HepG2 (cell line): Measurements from ENCODE around the gene CD300A. TPM values are rescaled to one million over a fixed set of nuclear protein-coding genes. Genes with fewer than 3 reads are reported as not detected.
A peak's percentile ranks its signal among the peaks of the same experiment; 100 is the strongest.

Source experiments
- BRCA1 ChIP-seq: sonication (generic); formaldehyde crosslinking; IDR thresholded peaks from 2 replicates; pipeline ENCODE4 v1.4.0; 2020; ENCODE audit warnings: missing genetic modification reagents
- DPF2 ChIP-seq: sonication (generic); formaldehyde crosslinking; IDR thresholded peaks from 2 replicates; pipeline ENCODE4 v1.4.0; 2020; ENCODE audit warnings: mild to moderate bottlenecking, low read depth, missing genetic modification reagents, borderline replicate concordance
- HOXA5 ChIP-seq: sonication (generic); formaldehyde crosslinking; IDR thresholded peaks from 2 replicates; pipeline ENCODE4 v1.4.0; 2020; ENCODE audit warnings: missing genetic modification reagents
- HOXA9 ChIP-seq: sonication (generic); formaldehyde crosslinking; IDR thresholded peaks from 2 replicates; pipeline ENCODE4 v1.8.1; 2022; ENCODE audit warnings: missing genetic modification reagents, mild to moderate bottlenecking, moderate library complexity, borderline replicate concordance
- IRX3 ChIP-seq: sonication (generic); formaldehyde crosslinking; IDR thresholded peaks from 2 replicates; pipeline ENCODE4 v1.8.1; 2023; ENCODE audit warnings: mild to moderate bottlenecking, low read depth, missing genetic modification reagents, borderline replicate concordance
- ISL2 ChIP-seq: sonication (generic); formaldehyde crosslinking; IDR thresholded peaks from 2 replicates; pipeline ENCODE4 v1.5.0; 2020; ENCODE audit warnings: missing genetic modification reagents
- ISX ChIP-seq: sonication (generic); formaldehyde crosslinking; conservative IDR thresholded peaks from 2 replicates; pipeline ENCODE4 v1.5.0; 2020; ENCODE audit warnings: missing genetic modification reagents
- MAFF ChIP-seq: IDR thresholded peaks from 2 replicates; pipeline ENCODE4 v1.6.1; 2011; ENCODE audit warnings: low read depth, low read length, improper control_type of control experiment
- MED13 ChIP-seq: sonication (generic); formaldehyde crosslinking; IDR thresholded peaks from 2 replicates; pipeline ENCODE4 v1.5.0; 2020; ENCODE audit warnings: missing genetic modification reagents
- NFYB ChIP-seq: sonication (generic); formaldehyde crosslinking; IDR thresholded peaks from 2 replicates; pipeline ENCODE4 v1.4.0; 2020; ENCODE audit warnings: missing genetic modification reagents
- RCOR2 ChIP-seq: IDR thresholded peaks from 2 replicates; pipeline ENCODE4 v1.6.1; 2016; ENCODE audit warnings: missing biosample characterization, missing genetic modification reagents
- STAT5B ChIP-seq: sonication (generic); formaldehyde crosslinking; IDR thresholded peaks from 2 replicates; pipeline ENCODE4 v1.4.0; 2020; ENCODE audit warnings: missing genetic modification reagents
- TSC22D2 ChIP-seq: sonication (generic); formaldehyde crosslinking; IDR thresholded peaks from 2 replicates; pipeline ENCODE4 v1.5.1; 2020; ENCODE audit warnings: missing genetic modification reagents, mild to moderate bottlenecking, borderline replicate concordance
- ZBTB1 ChIP-seq: sonication (generic); formaldehyde crosslinking; IDR thresholded peaks from 2 replicates; pipeline ENCODE4 v1.4.0; 2020; ENCODE audit warnings: missing genetic modification reagents, borderline replicate concordance
- ZIK1 ChIP-seq: sonication (generic); formaldehyde crosslinking; IDR thresholded peaks from 2 replicates; pipeline ENCODE4 v1.5.0; 2020; ENCODE audit warnings: mild to moderate bottlenecking, low read depth, missing genetic modification reagents, borderline replicate concordance
- ZNF264 ChIP-seq: sonication (generic); formaldehyde crosslinking; IDR thresholded peaks from 2 replicates; pipeline ENCODE4 v1.4.0; 2020; ENCODE audit warnings: missing genetic modification reagents
- polyA plus RNA-seq, 8 experiments: library from polyadenylated mRNA; depleted of rRNA in 3 of 8; stranded (reverse) in 7 of 8; unstranded in 1 of 8; fragments of >200 nt; fragmentation: Illumina TruSeq in 4 of 8; extraction: Trizol in 4 of 8; gene quantifications; 2 replicates each; pipeline versions ENCODE4 v1.2.1 to v1.2.3, GENCODE V29; 2011 to 2016; ENCODE audit warnings: low read depth in 4 of 8, missing spikeins in 1 of 8, mixed read lengths in 1 of 8; ENCODE audit not compliant: insufficient read depth in 1 of 8
- total RNA-seq, 5 experiments: library from RNA; depleted of rRNA; stranded (reverse); fragments of >200 nt; fragmentation: Illumina TruSeq; extraction: Trizol; gene quantifications; 2 replicates each; pipeline ENCODE4 v1.2.3, GENCODE V29; 2016; ENCODE audit warnings: low read depth in 1 of 5
- TF ChIP-seq, protein P1 (sequence below): sonication (generic); formaldehyde crosslinking; IDR thresholded peaks from 2 replicates; pipeline ENCODE4 v1.4.0; 2020; ENCODE audit warnings: missing genetic modification reagents
- TF ChIP-seq, protein P2 (sequence below): sonication (generic); formaldehyde crosslinking; IDR thresholded peaks from 2 replicates; pipeline ENCODE4 v1.4.0; 2020; ENCODE audit warnings: low read depth, mild to moderate bottlenecking, missing genetic modification reagents
- TF ChIP-seq, protein P3 (sequence below): IDR thresholded peaks from 2 replicates; pipeline ENCODE4 v1.6.1; 2016; ENCODE audit warnings: low read depth, missing genetic modification reagents, missing compliant biosample characterization
- TF ChIP-seq, protein P4 (sequence below): sonication (generic); formaldehyde crosslinking; IDR thresholded peaks from 2 replicates; pipeline ENCODE4 v1.4.0; 2020; ENCODE audit warnings: low read depth, missing genetic modification reagents

CD300A gene
- total and polyA plus RNA-seq, 2 of the 13 experiments (the other 11 are each of a cell fraction or from before 2014, with no cell fraction given), result not detected

DNA sequence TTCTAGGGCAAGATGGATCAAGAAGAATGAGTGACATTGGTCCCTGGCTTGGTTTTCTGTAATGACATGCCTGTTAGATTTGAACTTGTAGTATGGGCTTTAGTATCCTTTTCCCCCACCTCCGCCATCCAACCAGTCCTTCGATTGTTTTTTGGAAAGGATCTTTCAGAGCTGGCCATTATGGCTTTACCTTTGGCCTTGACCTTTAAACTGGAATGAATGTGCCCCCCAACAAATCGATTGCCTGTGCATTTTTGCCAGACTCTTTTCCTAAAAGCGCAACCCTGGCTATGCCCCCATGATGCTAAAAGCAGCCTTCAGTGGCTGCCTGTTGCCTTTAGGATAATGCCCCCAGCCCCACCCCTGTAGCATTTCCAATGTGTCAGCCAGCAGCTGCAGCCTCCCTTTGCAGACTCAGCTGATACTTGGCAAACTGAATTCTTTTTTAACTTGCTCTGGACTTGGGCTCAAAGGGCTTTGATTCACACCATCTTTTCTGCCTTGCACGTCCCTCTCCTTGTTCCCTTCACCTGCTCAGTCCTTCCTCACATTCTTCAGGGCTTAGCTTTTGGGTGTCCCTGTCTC is 30.6 kb upstream of the CD300A start (continued):
- no peak for TF ChIP-seq ZBTB1
- no peak for TF ChIP-seq MAFF
- peak; percentile 50; the same call in 1 of the 2 replicates for TF ChIP-seq ZNF264
- TF ChIP-seq RCOR2, result no peak
- TF ChIP-seq ISL2 (CRISPR knock-in tag), result no peak
- TF ChIP-seq, protein P1, sequence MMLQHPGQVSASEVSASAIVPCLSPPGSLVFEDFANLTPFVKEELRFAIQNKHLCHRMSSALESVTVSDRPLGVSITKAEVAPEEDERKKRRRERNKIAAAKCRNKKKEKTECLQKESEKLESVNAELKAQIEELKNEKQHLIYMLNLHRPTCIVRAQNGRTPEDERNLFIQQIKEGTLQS, result no peak
- no peak for TF ChIP-seq STAT5B
- no peak for TF ChIP-seq NFYB (CRISPR knock-in tag)
- TF ChIP-seq, protein P2, sequence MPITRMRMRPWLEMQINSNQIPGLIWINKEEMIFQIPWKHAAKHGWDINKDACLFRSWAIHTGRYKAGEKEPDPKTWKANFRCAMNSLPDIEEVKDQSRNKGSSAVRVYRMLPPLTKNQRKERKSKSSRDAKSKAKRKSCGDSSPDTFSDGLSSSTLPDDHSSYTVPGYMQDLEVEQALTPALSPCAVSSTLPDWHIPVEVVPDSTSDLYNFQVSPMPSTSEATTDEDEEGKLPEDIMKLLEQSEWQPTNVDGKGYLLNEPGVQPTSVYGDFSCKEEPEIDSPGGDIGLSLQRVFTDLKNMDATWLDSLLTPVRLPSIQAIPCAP (CRISPR knock-in tag), result no peak
- no peak for TF ChIP-seq HOXA5
- TF ChIP-seq HOXA9 (CRISPR knock-in tag), result no peak
- no peak for TF ChIP-seq IRX3 (CRISPR knock-in tag)
- no peak for TF ChIP-seq MED13 (CRISPR knock-in tag)
- no peak for TF ChIP-seq BRCA1 (CRISPR knock-in tag)
- TF ChIP-seq, protein P3, sequence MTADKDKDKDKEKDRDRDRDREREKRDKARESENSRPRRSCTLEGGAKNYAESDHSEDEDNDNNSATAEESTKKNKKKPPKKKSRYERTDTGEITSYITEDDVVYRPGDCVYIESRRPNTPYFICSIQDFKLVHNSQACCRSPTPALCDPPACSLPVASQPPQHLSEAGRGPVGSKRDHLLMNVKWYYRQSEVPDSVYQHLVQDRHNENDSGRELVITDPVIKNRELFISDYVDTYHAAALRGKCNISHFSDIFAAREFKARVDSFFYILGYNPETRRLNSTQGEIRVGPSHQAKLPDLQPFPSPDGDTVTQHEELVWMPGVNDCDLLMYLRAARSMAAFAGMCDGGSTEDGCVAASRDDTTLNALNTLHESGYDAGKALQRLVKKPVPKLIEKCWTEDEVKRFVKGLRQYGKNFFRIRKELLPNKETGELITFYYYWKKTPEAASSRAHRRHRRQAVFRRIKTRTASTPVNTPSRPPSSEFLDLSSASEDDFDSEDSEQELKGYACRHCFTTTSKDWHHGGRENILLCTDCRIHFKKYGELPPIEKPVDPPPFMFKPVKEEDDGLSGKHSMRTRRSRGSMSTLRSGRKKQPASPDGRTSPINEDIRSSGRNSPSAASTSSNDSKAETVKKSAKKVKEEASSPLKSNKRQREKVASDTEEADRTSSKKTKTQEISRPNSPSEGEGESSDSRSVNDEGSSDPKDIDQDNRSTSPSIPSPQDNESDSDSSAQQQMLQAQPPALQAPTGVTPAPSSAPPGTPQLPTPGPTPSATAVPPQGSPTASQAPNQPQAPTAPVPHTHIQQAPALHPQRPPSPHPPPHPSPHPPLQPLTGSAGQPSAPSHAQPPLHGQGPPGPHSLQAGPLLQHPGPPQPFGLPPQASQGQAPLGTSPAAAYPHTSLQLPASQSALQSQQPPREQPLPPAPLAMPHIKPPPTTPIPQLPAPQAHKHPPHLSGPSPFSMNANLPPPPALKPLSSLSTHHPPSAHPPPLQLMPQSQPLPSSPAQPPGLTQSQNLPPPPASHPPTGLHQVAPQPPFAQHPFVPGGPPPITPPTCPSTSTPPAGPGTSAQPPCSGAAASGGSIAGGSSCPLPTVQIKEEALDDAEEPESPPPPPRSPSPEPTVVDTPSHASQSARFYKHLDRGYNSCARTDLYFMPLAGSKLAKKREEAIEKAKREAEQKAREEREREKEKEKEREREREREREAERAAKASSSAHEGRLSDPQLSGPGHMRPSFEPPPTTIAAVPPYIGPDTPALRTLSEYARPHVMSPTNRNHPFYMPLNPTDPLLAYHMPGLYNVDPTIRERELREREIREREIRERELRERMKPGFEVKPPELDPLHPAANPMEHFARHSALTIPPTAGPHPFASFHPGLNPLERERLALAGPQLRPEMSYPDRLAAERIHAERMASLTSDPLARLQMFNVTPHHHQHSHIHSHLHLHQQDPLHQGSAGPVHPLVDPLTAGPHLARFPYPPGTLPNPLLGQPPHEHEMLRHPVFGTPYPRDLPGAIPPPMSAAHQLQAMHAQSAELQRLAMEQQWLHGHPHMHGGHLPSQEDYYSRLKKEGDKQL (CRISPR knock-in tag), result no peak
- no peak for TF ChIP-seq ZIK1 (CRISPR knock-in tag)
- 0 out of 2 replicates have a peak, but pooled peaks have one; percentile 40 for TF ChIP-seq DPF2
- TF ChIP-seq, protein P4, sequence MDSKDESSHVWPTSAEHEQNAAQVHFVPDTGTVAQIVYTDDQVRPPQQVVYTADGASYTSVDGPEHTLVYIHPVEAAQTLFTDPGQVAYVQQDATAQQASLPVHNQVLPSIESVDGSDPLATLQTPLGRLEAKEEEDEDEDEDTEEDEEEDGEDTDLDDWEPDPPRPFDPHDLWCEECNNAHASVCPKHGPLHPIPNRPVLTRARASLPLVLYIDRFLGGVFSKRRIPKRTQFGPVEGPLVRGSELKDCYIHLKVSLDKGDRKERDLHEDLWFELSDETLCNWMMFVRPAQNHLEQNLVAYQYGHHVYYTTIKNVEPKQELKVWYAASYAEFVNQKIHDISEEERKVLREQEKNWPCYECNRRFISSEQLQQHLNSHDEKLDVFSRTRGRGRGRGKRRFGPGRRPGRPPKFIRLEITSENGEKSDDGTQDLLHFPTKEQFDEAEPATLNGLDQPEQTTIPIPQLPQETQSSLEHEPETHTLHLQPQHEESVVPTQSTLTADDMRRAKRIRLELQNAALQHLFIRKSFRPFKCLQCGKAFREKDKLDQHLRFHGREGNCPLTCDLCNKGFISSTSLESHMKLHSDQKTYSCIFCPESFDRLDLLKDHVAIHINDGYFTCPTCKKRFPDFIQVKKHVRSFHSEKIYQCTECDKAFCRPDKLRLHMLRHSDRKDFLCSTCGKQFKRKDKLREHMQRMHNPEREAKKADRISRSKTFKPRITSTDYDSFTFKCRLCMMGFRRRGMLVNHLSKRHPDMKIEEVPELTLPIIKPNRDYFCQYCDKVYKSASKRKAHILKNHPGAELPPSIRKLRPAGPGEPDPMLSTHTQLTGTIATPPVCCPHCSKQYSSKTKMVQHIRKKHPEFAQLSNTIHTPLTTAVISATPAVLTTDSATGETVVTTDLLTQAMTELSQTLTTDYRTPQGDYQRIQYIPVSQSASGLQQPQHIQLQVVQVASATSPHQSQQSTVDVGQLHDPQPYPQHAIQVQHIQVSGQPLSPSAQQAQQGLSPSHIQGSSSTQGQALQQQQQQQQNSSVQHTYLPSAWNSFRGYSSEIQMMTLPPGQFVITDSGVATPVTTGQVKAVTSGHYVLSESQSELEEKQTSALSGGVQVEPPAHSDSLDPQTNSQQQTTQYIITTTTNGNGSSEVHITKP (CRISPR knock-in tag), result no peak
- TF ChIP-seq TSC22D2, result no peak
- no peak for TF ChIP-seq ISX (CRISPR knock-in tag)
